ENCODE measurements around the gene IQGAP2.
"Not testable (repeated sequence)": the region's sequence is repeated elsewhere in the genome, so short reads cannot be mapped to it uniquely, and the experiment has no call there.

The IQGAP2 gene

GRCh38 chr5:76662521-76662920, 259.4 kb downstream of the IQGAP2 start:
- peaks cover 4 to 17% of the 10 kb centered on the region in 2 donors for H3K4me1 Mint-ChIP-seq (ENCODE audit: low read depth in 2 of 2)
- peaks cover 70% of the 10 kb centered on the region for H3K36me3 Mint-ChIP-seq (ENCODE audit: insufficient read depth)
- no peaks in the 10 kb centered on the region for H3K27me3 Mint-ChIP-seq
- no peak for ATAC-seq (replicated peaks)
- no peak for DNase-seq
- no peak overlapping the region for H3K4me3 Mint-ChIP-seq
- no peaks in the 10 kb centered on the region for H3K9me3 Mint-ChIP-seq
- peak overlapping the region in 1 of 2 donors; percentile 64 for H3K27ac Mint-ChIP-seq

GRCh38 chr5:76663573-76663972, 260.5 kb downstream of the IQGAP2 start:
- Mint-ChIP-seq H3K36me3 (ENCODE audit: insufficient read depth) (peaks cover 66% of the 10 kb centered on the region), H3K9me3 (no peaks in the 10 kb centered on the region), H3K27ac (peak overlapping the region in 1 of 2 donors; percentile 85), H3K4me1 (ENCODE audit: low read depth in 2 of 2) (peaks cover 2 to 11% of the 10 kb centered on the region in 2 donors), H3K27me3 (no peaks in the 10 kb centered on the region), H3K4me3 (no peak overlapping the region)
- DNase-seq (no peak), ATAC-seq (replicated peaks) (no peak)

DNA sequence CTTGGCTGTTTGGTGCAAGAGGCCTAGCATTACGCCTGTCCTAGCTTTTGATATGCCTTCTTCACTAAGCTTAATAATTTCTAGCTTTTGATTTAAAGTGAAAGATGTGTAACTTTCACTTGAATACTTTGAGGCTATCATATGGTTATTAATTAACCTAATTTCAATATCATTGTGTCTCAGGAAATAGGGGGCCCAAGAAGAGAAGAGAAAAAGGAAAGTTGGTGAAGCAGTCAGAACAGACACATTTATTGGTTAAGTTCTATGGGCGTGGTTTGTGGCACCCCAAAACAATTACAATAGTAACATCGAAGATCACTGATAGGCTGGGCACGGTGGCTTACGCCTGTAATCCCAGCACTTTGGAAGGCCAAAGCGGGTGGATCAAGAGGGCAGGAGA, 261.0 kb downstream of the IQGAP2 start:
- no peak for ATAC-seq (replicated peaks)
- peaks cover 66% of the 10 kb centered on the region for H3K36me3 Mint-ChIP-seq (ENCODE audit: insufficient read depth)

DNA sequence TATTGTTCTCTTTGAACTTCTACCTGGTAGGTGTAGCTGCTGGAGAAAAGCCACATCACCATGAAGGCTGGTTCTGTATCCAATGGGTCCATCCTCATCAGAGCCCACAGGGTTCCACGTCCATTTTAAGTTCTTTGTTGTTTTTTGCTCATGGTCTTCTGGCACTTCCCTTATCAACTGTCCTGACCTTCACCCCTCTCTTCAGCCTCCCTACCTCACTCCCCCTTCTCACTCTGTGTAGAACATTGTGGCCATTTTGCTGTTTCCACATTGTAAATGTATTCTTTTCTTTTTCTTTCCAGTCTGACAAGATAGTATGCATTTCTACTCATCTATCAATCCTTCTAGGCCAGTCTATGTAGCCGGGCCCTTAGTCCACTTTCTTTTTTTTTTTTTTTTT, 264.4 kb downstream of the IQGAP2 start:
- ATAC-seq (replicated peaks) (no peak), DNase-seq (no peak)
- H3K27me3 Mint-ChIP-seq: no peaks in the 10 kb centered on the region
- H3K36me3 Mint-ChIP-seq (ENCODE audit: insufficient read depth): peaks cover 66% of the 10 kb centered on the region
- no peak overlapping the region for H3K4me3 Mint-ChIP-seq
- H3K4me1 Mint-ChIP-seq (ENCODE audit: low read depth in 2 of 2): peaks cover 0 to 15% of the 10 kb centered on the region in 2 donors
- no peaks in the 10 kb centered on the region for H3K9me3 Mint-ChIP-seq
- peak overlapping the region in 1 of 2 donors; percentile 69 for H3K27ac Mint-ChIP-seq

More for the DNA sequence above, 261.0 kb downstream of the IQGAP2 start:
- Mint-ChIP-seq H3K4me1 (ENCODE audit: low read depth in 2 of 2) (peaks cover 2 to 11% of the 10 kb centered on the region in 2 donors), H3K4me3 (no peak overlapping the region), H3K27ac (peak overlapping the region in 1 of 2 donors; percentile 85), H3K9me3 (no peaks in the 10 kb centered on the region), H3K27me3 (no peaks in the 10 kb centered on the region)
- DNase-seq: no peak

GRCh38 chr5:76669245-76669644, 266.2 kb downstream of the IQGAP2 start:
- no peak overlapping the region for H3K27ac Mint-ChIP-seq
- DNase-seq (no peak), ATAC-seq (replicated peaks) (no peak)
- H3K9me3 Mint-ChIP-seq: no peaks in the 10 kb centered on the region
- H3K4me1 Mint-ChIP-seq (ENCODE audit: low read depth in 2 of 2): peaks cover 0 to 9% of the 10 kb centered on the region in 2 donors
- H3K4me3 Mint-ChIP-seq: no peak overlapping the region
- peaks cover 74% of the 10 kb centered on the region for H3K36me3 Mint-ChIP-seq (ENCODE audit: insufficient read depth)
- no peaks in the 10 kb centered on the region for H3K27me3 Mint-ChIP-seq

DNA sequence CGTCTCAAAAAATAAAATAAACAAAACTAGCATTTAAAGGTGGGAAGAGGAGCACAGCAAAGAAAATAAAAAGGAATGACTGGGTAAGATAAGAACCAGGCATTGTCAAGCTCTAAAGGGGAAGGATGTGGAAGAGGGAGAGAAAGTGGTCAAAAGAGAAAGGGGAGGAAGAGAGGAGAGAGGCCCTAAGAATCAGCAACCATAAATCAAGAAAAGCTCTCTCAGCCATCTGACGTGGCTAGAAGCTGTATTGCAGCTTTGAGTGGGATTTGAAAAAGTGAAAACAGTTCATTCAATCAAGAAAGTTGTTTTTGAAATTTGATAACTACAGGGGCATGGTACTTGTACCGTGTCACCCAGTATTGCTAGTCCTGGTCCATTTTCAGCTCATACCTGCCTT, 267.4 kb downstream of the IQGAP2 start:
- DNase-seq: no peak
- Mint-ChIP-seq H3K9me3 (no peaks in the 10 kb centered on the region), H3K27me3 (no peaks in the 10 kb centered on the region), H3K4me3 (no peak overlapping the region), H3K36me3 (ENCODE audit: insufficient read depth) (peaks cover 78% of the 10 kb centered on the region), H3K4me1 (ENCODE audit: low read depth in 2 of 2) (peaks cover 0 to 4% of the 10 kb centered on the region in 2 donors), H3K27ac (no peak overlapping the region)
- ATAC-seq (replicated peaks): no peak

DNA sequence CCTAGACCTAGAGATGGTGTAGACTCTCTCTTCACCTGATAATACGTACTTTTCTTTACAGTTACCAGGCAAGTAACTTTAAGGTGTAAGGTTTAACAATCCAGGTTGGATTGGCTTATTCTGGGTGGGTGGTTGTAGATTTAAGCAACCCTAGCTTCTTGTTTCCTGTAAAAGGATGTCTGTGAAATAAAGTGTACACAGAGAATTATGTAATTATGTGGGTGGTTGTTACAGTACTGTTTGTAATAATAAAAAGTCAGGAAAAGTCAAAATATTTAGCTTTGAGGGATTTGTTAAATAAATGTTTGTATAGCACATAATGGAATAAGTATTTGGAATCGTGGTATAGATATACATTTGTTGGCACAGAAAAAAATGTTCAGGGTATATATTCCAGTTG, 269.2 kb downstream of the IQGAP2 start:
- DNase-seq: no peak
- H3K27ac Mint-ChIP-seq: peak overlapping the region in 1 of 2 donors; percentile 39
- H3K9me3 Mint-ChIP-seq: no peaks in the 10 kb centered on the region
- no peaks in the 10 kb centered on the region for H3K27me3 Mint-ChIP-seq
- ATAC-seq (replicated peaks): no peak
- H3K4me1 Mint-ChIP-seq (ENCODE audit: low read depth in 2 of 2): peaks cover 0 to 8% of the 10 kb centered on the region in 2 donors
- peaks cover 81% of the 10 kb centered on the region for H3K36me3 Mint-ChIP-seq (ENCODE audit: insufficient read depth)
- H3K4me3 Mint-ChIP-seq: no peak overlapping the region

DNA sequence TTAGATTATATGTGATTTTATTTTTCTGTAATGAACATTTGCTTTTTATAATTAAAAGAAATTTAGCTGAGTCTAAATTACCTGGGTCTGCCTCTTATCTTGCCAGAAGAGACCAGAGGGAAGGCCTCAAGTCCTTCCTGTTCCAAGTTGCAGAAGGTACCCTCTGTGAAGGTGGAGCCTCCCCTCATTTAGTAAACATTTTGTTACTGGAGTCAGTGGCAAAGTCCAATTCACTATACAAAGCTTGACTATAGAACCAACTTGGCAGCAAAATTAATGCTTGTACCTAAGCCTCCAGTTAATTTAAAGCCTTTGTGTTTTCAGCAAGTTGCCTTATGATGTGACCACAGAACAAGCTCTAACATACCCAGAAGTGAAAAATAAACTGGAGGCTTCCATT, 270.0 kb downstream of the IQGAP2 start:
- Mint-ChIP-seq H3K27ac (no peak overlapping the region), H3K27me3 (no peaks in the 10 kb centered on the region), H3K36me3 (ENCODE audit: insufficient read depth) (peaks cover 77% of the 10 kb centered on the region), H3K9me3 (no peaks in the 10 kb centered on the region), H3K4me1 (ENCODE audit: low read depth in 2 of 2) (peaks cover 0 to 8% of the 10 kb centered on the region in 2 donors), H3K4me3 (no peak overlapping the region)
- no peak for DNase-seq
- no peak for ATAC-seq (replicated peaks)

DNA sequence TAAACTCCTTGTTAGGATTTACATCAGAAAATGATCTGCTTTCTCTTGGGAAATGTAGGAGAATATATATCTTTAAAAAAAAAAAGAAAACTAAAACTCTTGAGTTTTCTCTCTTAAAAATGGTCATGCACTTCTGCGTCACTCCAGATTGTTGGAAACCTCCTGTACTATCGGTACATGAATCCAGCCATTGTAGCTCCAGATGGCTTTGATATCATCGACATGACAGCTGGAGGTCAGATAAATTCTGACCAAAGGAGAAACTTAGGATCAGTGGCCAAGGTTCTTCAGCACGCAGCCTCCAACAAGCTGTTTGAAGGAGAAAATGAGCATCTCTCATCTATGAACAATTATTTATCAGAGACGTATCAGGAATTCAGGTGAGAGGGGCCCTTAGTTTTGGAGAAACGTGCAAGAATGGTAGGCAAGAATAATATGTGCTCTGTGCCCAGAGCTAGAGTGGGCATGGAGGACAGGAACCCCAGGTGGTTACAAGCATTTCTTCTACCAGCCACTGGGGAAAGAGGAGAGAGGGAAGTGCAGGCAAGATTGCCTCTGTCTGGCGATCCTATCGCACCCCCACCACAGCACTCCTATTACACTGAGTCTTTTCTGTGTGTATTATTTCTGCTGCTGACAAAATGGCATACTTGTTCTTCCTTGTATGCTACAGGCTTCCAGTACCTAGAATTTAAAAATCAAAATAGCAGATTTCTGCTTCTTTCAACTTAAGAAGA, 271.4 kb downstream of the IQGAP2 start:
- peaks cover 0 to 14% of the 10 kb centered on the region in 2 donors for H3K4me1 Mint-ChIP-seq (ENCODE audit: low read depth in 2 of 2)
- H3K4me3 Mint-ChIP-seq: no peak overlapping the region
- H3K36me3 Mint-ChIP-seq (ENCODE audit: insufficient read depth): peaks cover 76% of the 10 kb centered on the region
- ATAC-seq (replicated peaks): no peak
- no peaks in the 10 kb centered on the region for H3K9me3 Mint-ChIP-seq
- no peak for DNase-seq
- H3K27ac Mint-ChIP-seq: no peak overlapping the region
- no peaks in the 10 kb centered on the region for H3K27me3 Mint-ChIP-seq

GRCh38 chr5:76675364-76675763, 272.3 kb downstream of the IQGAP2 start:
- no peak overlapping the region for H3K4me3 Mint-ChIP-seq
- H3K36me3 Mint-ChIP-seq (ENCODE audit: insufficient read depth): peaks cover 73% of the 10 kb centered on the region
- peak overlapping the region in 1 of 2 donors; percentile 73 for H3K27ac Mint-ChIP-seq
- H3K9me3 Mint-ChIP-seq: no peaks in the 10 kb centered on the region
- no peaks in the 10 kb centered on the region for H3K27me3 Mint-ChIP-seq
- peaks cover 7 to 21% of the 10 kb centered on the region in 2 donors for H3K4me1 Mint-ChIP-seq (ENCODE audit: low read depth in 2 of 2)
- ATAC-seq (replicated peaks) (no peak), DNase-seq (no peak)

DNA sequence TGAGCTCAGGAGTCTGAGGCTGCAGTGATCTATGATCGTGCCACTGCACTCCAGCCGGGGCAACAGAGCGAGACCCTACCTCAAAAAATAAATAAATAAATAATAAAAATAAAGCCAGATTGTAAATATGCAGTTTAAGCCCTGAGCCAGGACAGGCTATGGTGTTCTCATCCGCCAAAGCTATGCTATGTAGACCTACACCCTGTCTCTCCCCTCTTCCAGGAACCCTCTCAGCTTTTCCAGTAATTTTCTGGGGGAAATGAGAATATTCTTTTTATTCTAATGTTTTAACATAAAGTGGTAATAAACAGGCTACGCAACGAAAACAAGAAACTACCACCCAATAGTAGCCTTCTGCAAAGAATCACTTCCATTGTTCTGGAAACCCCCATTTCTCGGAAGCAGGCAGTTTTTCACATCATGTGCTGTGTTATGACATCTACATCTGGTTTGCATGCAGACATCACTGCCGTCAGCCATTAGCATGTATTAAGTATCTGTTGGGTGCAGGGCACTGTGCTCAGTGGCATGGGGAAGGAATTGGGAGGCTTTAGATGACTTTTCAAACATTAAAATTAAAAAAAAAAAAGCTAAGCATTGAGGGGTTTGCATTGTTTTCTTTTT, 274.9 kb downstream of the IQGAP2 start:
- no peak overlapping the region for H3K27ac Mint-ChIP-seq
- peaks cover 62% of the 10 kb centered on the region for H3K36me3 Mint-ChIP-seq (ENCODE audit: insufficient read depth)

DNA sequence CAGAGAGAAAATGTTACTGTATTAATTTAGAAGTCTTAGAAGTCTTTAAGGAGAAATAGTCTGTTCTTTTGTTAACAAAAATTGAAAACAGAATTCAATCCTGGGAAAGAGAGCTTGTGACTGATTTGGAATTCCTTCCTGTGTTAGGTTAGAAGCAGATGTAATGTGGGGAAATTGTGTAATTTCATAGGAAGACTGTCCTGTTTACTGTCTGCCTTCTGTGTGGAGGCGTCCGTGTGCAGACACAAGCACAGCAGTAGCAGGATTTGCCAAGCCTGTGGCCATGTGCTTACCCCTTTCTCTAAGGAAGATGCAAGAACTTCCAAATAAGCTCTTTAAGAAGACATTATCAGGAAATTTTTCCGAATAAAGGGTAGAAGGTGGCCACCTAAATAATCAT, 276.1 kb downstream of the IQGAP2 start:
- Mint-ChIP-seq H3K4me1 (ENCODE audit: low read depth in 2 of 2) (peaks cover 10 to 31% of the 10 kb centered on the region in 2 donors), H3K27me3 (no peaks in the 10 kb centered on the region), H3K27ac (peak overlapping the region; percentile 65 to 73), H3K9me3 (no peaks in the 10 kb centered on the region), H3K36me3 (ENCODE audit: insufficient read depth) (peaks cover 58% of the 10 kb centered on the region), H3K4me3 (no peak overlapping the region)
- DNase-seq: no peak
- no peak for ATAC-seq (replicated peaks)

More for the DNA sequence above, 274.9 kb downstream of the IQGAP2 start:
- DNase-seq (no peak), ATAC-seq (replicated peaks) (no peak)
- Mint-ChIP-seq H3K27me3 (no peaks in the 10 kb centered on the region), H3K9me3 (no peaks in the 10 kb centered on the region), H3K4me3 (no peak overlapping the region), H3K4me1 (ENCODE audit: low read depth in 2 of 2) (peaks cover 10 to 31% of the 10 kb centered on the region in 2 donors)

DNA sequence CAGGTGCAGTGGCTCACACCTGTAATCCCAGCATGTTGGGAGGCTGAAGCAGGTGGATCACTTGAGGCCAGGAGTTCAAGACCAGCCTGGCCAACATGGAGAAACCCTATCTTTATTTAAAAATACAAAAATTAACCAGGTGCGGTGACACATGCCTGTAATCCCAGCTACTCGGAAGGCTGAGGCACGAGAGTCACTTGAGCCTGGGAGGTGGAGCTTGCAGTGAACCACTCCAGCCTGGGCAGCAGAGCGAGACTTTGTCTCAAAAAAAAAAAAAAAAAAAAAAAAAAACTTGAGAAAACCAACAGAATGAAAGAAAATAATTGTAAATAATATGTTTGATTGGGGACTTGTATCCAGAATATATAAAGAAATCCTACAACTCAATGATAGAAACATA, 277.7 kb downstream of the IQGAP2 start:
- peak overlapping the region; percentile 65 to 91 for H3K27ac Mint-ChIP-seq
- H3K9me3 Mint-ChIP-seq; DNase-seq; ATAC-seq (replicated peaks); H3K27me3 Mint-ChIP-seq: not testable (repeated sequence)
- peaks cover 58% of the 10 kb centered on the region for H3K36me3 Mint-ChIP-seq (ENCODE audit: insufficient read depth)
- peak overlapping the region in 1 of 2 donors; percentile 1 for H3K4me3 Mint-ChIP-seq
- H3K4me1 Mint-ChIP-seq (ENCODE audit: low read depth in 2 of 2): peaks cover 12 to 31% of the 10 kb centered on the region in 2 donors

DNA sequence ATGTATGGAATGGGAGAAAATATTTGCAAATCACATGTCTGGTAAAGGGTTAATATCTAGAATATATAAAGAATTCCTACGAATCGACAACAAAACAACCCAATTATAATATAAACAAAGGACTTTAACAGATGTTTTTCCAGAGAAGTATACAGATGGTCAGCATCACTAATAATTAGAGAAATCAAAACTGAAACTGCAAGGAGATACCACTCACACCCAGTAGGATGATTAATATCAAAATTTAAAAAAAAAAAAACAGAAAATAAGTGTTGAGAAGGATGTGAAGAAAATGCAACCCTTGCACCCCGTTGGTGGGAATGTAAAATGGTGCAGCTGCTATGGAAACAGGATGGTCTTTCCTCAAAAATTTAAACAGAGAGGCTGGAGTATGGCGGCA, 278.2 kb downstream of the IQGAP2 start:
- peaks cover 12 to 27% of the 10 kb centered on the region in 2 donors for H3K4me1 Mint-ChIP-seq (ENCODE audit: low read depth in 2 of 2)
- no peak overlapping the region for H3K4me3 Mint-ChIP-seq
- no peaks in the 10 kb centered on the region for H3K9me3 Mint-ChIP-seq
- no peaks in the 10 kb centered on the region for H3K27me3 Mint-ChIP-seq
- DNase-seq (no peak), ATAC-seq (replicated peaks) (no peak)
- peak overlapping the region; percentile 49 to 91 for H3K27ac Mint-ChIP-seq
- H3K36me3 Mint-ChIP-seq (ENCODE audit: insufficient read depth): peaks cover 58% of the 10 kb centered on the region
